H1 (cell line): ENCODE results near the gene APOBEC3H. TPM values are rescaled to one million over a fixed set of nuclear protein-coding genes. Genes with fewer than 3 reads are reported as not detected.

Source experiments
- ASH2L ChIP-seq: fragments of 200-600, 300-600 bp; sonication (generic); IDR thresholded peaks from one replicate; pipeline ENCODE4 v1.7.1; 2017; ENCODE audit warnings: low read length
- POLR2A ChIP-seq, 2 experiments: IDR thresholded peaks; 1 replicate in 1 of 2; 2 replicates in 1 of 2; pipeline ENCODE4 v1.6.1; 2011; ENCODE audit warnings: low read depth in 2 of 2, low read length in 2 of 2, mild to moderate bottlenecking in 2 of 2; ENCODE audit errors: control extremely low read depth in 1 of 2
- SIN3A ChIP-seq, 2 experiments: IDR thresholded peaks in 1 of 2; conservative IDR thresholded peaks in 1 of 2; 2 replicates each; pipeline ENCODE4 v1.6.1; 2011 to 2012; ENCODE audit warnings: low read length in 2 of 2, improper control_type of control experiment in 1 of 2, low read depth in 1 of 2, mild to moderate bottlenecking in 1 of 2
- polyA plus RNA-seq, 7 experiments: library from polyadenylated mRNA; depleted of rRNA in 3 of 7; stranded (reverse) in 5 of 7; unstranded in 2 of 7; fragments of >200 nt in 5 of 7; fragments of 200-250 nt in 2 of 7; gene quantifications; 1 replicate in 5 of 7; 2 replicates in 1 of 7; 4 replicates in 1 of 7; pipeline versions ENCODE4 v1.2.1 to v1.2.3, GENCODE V29; 2011 to 2013; ENCODE audit warnings: missing spikeins in 2 of 7, mixed read lengths in 2 of 7
- total RNA-seq: library from RNA; stranded (reverse); fragmentation: NEBNext Ultra II Directional; extraction: Animal tissue kit (Norgen Biotek cat#: 25700); gene quantifications from 2 replicates; pipeline ENCODE4 v1.2.1, GENCODE V29; 2021
- TF ChIP-seq, protein P1 (sequence below): fragments of 300-600 bp; sonication (generic); IDR thresholded peaks from 2 replicates; pipeline ENCODE4 v1.7.1; 2012; ENCODE audit warnings: low read length, moderate library complexity, mild to moderate bottlenecking, inconsistent platforms; ENCODE audit not compliant: insufficient replicate concordance

The APOBEC3H gene
- total and polyA plus RNA-seq, 2 of the 8 experiments (the other 6 are each of a cell fraction or from before 2014, with no cell fraction given): 0.47 to 0.56 TPM

DNA sequence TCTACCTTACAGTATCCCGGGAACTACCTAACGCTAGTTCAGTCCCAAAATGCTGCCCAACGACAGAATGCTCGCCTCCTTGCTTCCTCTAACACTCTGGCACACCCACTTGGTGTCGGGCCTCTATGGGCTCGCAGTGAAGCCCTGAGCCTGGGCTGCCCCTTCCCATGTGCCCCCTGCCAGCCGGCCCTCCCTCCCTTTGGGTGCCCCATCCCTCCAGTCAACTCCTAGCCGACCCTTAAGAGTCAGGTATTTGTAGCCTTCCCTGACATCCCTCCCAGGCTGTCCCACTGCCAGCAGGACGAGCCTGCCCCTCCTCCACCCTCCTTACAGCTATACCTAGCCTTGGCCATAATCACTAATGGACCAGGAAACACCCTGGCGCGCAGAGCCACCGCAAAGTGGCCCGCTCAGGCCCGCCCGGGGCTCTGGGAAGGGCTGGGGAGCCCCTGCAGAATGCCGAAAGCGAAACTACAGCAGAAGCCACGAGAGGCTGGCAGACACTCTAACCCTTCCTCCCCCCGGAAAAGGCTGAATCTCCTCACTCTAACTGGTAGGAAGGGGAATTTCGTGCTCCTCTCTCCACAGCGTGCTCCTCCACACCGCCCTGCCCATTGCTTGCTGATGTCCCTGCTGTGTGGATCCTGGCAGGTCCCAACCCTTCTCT lies 47.2 kb downstream of the APOBEC3H start (continued):
- TF ChIP-seq, protein P1, sequence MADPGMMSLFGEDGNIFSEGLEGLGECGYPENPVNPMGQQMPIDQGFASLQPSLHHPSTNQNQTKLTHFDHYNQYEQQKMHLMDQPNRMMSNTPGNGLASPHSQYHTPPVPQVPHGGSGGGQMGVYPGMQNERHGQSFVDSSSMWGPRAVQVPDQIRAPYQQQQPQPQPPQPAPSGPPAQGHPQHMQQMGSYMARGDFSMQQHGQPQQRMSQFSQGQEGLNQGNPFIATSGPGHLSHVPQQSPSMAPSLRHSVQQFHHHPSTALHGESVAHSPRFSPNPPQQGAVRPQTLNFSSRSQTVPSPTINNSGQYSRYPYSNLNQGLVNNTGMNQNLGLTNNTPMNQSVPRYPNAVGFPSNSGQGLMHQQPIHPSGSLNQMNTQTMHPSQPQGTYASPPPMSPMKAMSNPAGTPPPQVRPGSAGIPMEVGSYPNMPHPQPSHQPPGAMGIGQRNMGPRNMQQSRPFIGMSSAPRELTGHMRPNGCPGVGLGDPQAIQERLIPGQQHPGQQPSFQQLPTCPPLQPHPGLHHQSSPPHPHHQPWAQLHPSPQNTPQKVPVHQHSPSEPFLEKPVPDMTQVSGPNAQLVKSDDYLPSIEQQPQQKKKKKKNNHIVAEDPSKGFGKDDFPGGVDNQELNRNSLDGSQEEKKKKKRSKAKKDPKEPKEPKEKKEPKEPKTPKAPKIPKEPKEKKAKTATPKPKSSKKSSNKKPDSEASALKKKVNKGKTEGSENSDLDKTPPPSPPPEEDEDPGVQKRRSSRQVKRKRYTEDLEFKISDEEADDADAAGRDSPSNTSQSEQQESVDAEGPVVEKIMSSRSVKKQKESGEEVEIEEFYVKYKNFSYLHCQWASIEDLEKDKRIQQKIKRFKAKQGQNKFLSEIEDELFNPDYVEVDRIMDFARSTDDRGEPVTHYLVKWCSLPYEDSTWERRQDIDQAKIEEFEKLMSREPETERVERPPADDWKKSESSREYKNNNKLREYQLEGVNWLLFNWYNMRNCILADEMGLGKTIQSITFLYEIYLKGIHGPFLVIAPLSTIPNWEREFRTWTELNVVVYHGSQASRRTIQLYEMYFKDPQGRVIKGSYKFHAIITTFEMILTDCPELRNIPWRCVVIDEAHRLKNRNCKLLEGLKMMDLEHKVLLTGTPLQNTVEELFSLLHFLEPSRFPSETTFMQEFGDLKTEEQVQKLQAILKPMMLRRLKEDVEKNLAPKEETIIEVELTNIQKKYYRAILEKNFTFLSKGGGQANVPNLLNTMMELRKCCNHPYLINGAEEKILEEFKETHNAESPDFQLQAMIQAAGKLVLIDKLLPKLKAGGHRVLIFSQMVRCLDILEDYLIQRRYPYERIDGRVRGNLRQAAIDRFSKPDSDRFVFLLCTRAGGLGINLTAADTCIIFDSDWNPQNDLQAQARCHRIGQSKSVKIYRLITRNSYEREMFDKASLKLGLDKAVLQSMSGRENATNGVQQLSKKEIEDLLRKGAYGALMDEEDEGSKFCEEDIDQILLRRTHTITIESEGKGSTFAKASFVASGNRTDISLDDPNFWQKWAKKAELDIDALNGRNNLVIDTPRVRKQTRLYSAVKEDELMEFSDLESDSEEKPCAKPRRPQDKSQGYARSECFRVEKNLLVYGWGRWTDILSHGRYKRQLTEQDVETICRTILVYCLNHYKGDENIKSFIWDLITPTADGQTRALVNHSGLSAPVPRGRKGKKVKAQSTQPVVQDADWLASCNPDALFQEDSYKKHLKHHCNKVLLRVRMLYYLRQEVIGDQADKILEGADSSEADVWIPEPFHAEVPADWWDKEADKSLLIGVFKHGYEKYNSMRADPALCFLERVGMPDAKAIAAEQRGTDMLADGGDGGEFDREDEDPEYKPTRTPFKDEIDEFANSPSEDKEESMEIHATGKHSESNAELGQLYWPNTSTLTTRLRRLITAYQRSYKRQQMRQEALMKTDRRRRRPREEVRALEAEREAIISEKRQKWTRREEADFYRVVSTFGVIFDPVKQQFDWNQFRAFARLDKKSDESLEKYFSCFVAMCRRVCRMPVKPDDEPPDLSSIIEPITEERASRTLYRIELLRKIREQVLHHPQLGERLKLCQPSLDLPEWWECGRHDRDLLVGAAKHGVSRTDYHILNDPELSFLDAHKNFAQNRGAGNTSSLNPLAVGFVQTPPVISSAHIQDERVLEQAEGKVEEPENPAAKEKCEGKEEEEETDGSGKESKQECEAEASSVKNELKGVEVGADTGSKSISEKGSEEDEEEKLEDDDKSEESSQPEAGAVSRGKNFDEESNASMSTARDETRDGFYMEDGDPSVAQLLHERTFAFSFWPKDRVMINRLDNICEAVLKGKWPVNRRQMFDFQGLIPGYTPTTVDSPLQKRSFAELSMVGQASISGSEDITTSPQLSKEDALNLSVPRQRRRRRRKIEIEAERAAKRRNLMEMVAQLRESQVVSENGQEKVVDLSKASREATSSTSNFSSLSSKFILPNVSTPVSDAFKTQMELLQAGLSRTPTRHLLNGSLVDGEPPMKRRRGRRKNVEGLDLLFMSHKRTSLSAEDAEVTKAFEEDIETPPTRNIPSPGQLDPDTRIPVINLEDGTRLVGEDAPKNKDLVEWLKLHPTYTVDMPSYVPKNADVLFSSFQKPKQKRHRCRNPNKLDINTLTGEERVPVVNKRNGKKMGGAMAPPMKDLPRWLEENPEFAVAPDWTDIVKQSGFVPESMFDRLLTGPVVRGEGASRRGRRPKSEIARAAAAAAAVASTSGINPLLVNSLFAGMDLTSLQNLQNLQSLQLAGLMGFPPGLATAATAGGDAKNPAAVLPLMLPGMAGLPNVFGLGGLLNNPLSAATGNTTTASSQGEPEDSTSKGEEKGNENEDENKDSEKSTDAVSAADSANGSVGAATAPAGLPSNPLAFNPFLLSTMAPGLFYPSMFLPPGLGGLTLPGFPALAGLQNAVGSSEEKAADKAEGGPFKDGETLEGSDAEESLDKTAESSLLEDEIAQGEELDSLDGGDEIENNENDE: no peak
- no peak for TF ChIP-seq POLR2A (IDR thresholded peaks at IDR 0.05; ENCODE audit: control extremely low read depth in 1 of 2, low read depth in 2 of 2, low read length in 2 of 2)
- TF ChIP-seq ASH2L: peak; percentile 1
- TF ChIP-seq SIN3A (conservative IDR thresholded peaks at IDR 0.05 in 1 of 2, IDR thresholded peaks at IDR 0.05 in 1 of 2; ENCODE audit: low read depth in 1 of 2, low read length in 2 of 2): peak in 1 of 2 experiments; percentile 51; a peak in 1 of 4 replicates
